H1 (cell line): Measurements from ENCODE around the gene CCDC141. TPM values are rescaled to one million over a fixed set of nuclear protein-coding genes. Genes with fewer than 3 reads are reported as not detected.

Experiments used
- CTCF ChIA-PET: fragments of 300-600 bp; sonication (Branson Sonifier 250); formaldehyde crosslinking; loops from one replicate; lab custom pipeline; 2021; ENCODE audit not compliant: partially characterized antibody; lab: Charles Lee
- POLR2A ChIA-PET: fragments of 300-600 bp; sonication (Branson Sonifier 250); formaldehyde crosslinking; loops from one replicate; lab custom pipeline; 2021; ENCODE audit warnings: inconsistent platforms; ENCODE audit not compliant: partially characterized antibody; lab: Charles Lee
- DNase-seq, 2 experiments: peaks; one replicate each; pipeline versions ENCODE4 v3.0.0 to v3.0.0-alpha.2; 2010 to 2022; ENCODE audit warnings: low spot score in 2 of 2, low read depth in 1 of 2, mixed read lengths in 1 of 2
- FAIRE-seq: peaks from 2 replicates; lab custom pipeline; 2011; peaks lifted over from hg19 to GRCh38; lab: Jason Lieb, UNC
- H2AFZ ChIP-seq: 2 replicates; pipeline ENCODE4 v1.8.1; 2012; ENCODE audit warnings: low read length, inconsistent platforms
- H2AK5ac ChIP-seq: 2 replicates; pipeline ENCODE4 v1.6.1; 2013; ENCODE audit warnings: low read depth, low read length
- H2BK120ac ChIP-seq: replicated peaks from 2 replicates; pipeline ENCODE3; 2013; ENCODE audit warnings: low read depth, low read length, inconsistent platforms
- H2BK12ac ChIP-seq: 2 replicates; pipeline ENCODE4 v1.6.1; 2013; ENCODE audit warnings: low read depth, low read length
- H2BK15ac ChIP-seq: 2 replicates; pipeline ENCODE4 v1.6.1; 2013; ENCODE audit warnings: low read length
- H2BK20ac ChIP-seq: 2 replicates; pipeline ENCODE4 v1.6.1; 2013; ENCODE audit warnings: low read length
- H2BK5ac ChIP-seq: 2 replicates; pipeline ENCODE4 v1.6.1; 2013; ENCODE audit warnings: low read depth, low read length
- H3K14ac ChIP-seq: 2 replicates; pipeline ENCODE4 v1.6.1; 2013; ENCODE audit warnings: inconsistent platforms; ENCODE audit not compliant: insufficient read length
- H3K18ac ChIP-seq: 2 replicates; pipeline ENCODE4 v1.6.1; 2013; ENCODE audit warnings: low read length; ENCODE audit errors: extremely low read depth
- H3K23ac ChIP-seq: 2 replicates; pipeline ENCODE4 v1.6.1; 2013; ENCODE audit warnings: inconsistent platforms; ENCODE audit not compliant: insufficient read length
- H3K23me2 ChIP-seq: 2 replicates; pipeline ENCODE4 v1.6.1; 2013; ENCODE audit warnings: low read depth, low read length
- H3K27ac ChIP-seq: 2 replicates; pipeline ENCODE4 v1.6.1; 2011; ENCODE audit warnings: low read depth, low read length, inconsistent platforms
- H3K27me3 ChIP-seq, 4 experiments: replicated peaks in 1 of 4; 1 replicate in 1 of 4; 2 replicates in 3 of 4; pipeline versions ENCODE4 v1.6.1 to v1.8.1; 2011 to 2013; ENCODE audit warnings: low read length in 3 of 4, mild to moderate bottlenecking in 3 of 4, inconsistent platforms in 2 of 4, mixed read lengths in 2 of 4, moderate library complexity in 1 of 4; ENCODE audit not compliant: control insufficient read depth in 3 of 4, insufficient read depth in 3 of 4; ENCODE audit errors: extremely low read depth in 1 of 4
- H3K36me3 ChIP-seq, 4 experiments: 2 replicates each; pipeline versions ENCODE4 v1.6.1 to v1.8.1; 2011 to 2013; ENCODE audit warnings: mild to moderate bottlenecking in 4 of 4, low read length in 3 of 4, moderate library complexity in 2 of 4, control low read depth in 1 of 4, inconsistent platforms in 1 of 4; ENCODE audit not compliant: insufficient read depth in 4 of 4, control insufficient read depth in 2 of 4
- H3K4ac ChIP-seq: replicated peaks from 2 replicates; pipeline ENCODE3; 2013; ENCODE audit warnings: low read length, low read depth, mixed read lengths, inconsistent platforms; ENCODE audit not compliant: insufficient read length
- H3K4me1 ChIP-seq, 4 experiments: replicated peaks in 1 of 4; 1 replicate in 1 of 4; 2 replicates in 3 of 4; pipeline versions ENCODE4 v1.6.1 to v1.8.1; 2011 to 2013; ENCODE audit warnings: low read length in 3 of 4, inconsistent platforms in 2 of 4, mixed read lengths in 1 of 4; ENCODE audit not compliant: insufficient read depth in 4 of 4, control insufficient read depth in 3 of 4
- H3K4me2 ChIP-seq, 2 experiments: 2 replicates each; pipeline versions ENCODE4 v1.6.1 to v1.8.1; 2011 to 2013; ENCODE audit warnings: low read depth in 2 of 2, low read length in 2 of 2, control low read depth in 1 of 2, inconsistent platforms in 1 of 2, mild to moderate bottlenecking in 1 of 2; ENCODE audit not compliant: insufficient read depth in 1 of 2
- H3K4me3 ChIP-seq, 4 experiments: fragments of 200-600, 300-600 bp in 1 of 4; sonication (generic), shearing (Covaris generic), sonication (Bioruptor Twin) in 1 of 4; 2 replicates each; pipeline versions ENCODE4 v1.5.1 to v1.8.1; 2011 to 2016; ENCODE audit warnings: low read length in 4 of 4, low read depth in 3 of 4, control low read depth in 2 of 4, inconsistent platforms in 2 of 4, mild to moderate bottlenecking in 2 of 4, mixed read lengths in 1 of 4, moderate library complexity in 1 of 4; ENCODE audit not compliant: insufficient read depth in 2 of 4; ENCODE audit errors: extremely low read depth in 1 of 4
- H3K56ac ChIP-seq: replicated peaks from 2 replicates; pipeline ENCODE3; 2013; ENCODE audit warnings: low read depth, mild to moderate bottlenecking, mixed read lengths, low read length, inconsistent platforms; ENCODE audit not compliant: insufficient read length
- H3K79me1 ChIP-seq: 2 replicates; pipeline ENCODE4 v1.6.1; 2013; ENCODE audit warnings: low read depth, low read length, control low read depth
- H3K79me2 ChIP-seq, 2 experiments: 2 replicates each; pipeline versions ENCODE4 v1.6.1 to v1.8.1; 2012 to 2013; ENCODE audit warnings: low read length in 2 of 2, mild to moderate bottlenecking in 2 of 2, inconsistent platforms in 1 of 2; ENCODE audit not compliant: insufficient read depth in 2 of 2, control insufficient read depth in 1 of 2
- H3K9ac ChIP-seq, 4 experiments: replicated peaks in 1 of 4; 1 replicate in 1 of 4; 2 replicates in 3 of 4; pipeline versions ENCODE4 v1.6.1 to v1.8.1; 2011 to 2013; ENCODE audit warnings: low read depth in 3 of 4, low read length in 3 of 4, control low read depth in 2 of 4, mild to moderate bottlenecking in 2 of 4, moderate library complexity in 2 of 4, inconsistent platforms in 1 of 4; ENCODE audit errors: extremely low read depth in 1 of 4
- H3K9me3 ChIP-seq, 2 experiments: 2 replicates each; pipeline versions ENCODE4 v1.6.1 to v1.8.1; 2012 to 2013; ENCODE audit warnings: mild to moderate bottlenecking in 2 of 2, moderate library complexity in 2 of 2, control low read depth in 1 of 2, inconsistent platforms in 1 of 2, low read depth in 1 of 2, low read length in 1 of 2, mixed read lengths in 1 of 2; ENCODE audit not compliant: insufficient read depth in 2 of 2
- H4K20me1 ChIP-seq, 2 experiments: replicated peaks in 1 of 2; 2 replicates each; pipeline versions ENCODE3 to v1.8.1; 2011 to 2013; ENCODE audit warnings: inconsistent platforms in 2 of 2, low read length in 2 of 2, mild to moderate bottlenecking in 1 of 2; ENCODE audit not compliant: insufficient read depth in 2 of 2, control insufficient read depth in 1 of 2
- H4K5ac ChIP-seq: 2 replicates; pipeline ENCODE4 v1.6.1; 2013; ENCODE audit warnings: low read length, low read depth, mixed read lengths, inconsistent platforms; ENCODE audit not compliant: insufficient read length
- H4K8ac ChIP-seq: 2 replicates; pipeline ENCODE4 v1.8.0; 2013; ENCODE audit warnings: mild to moderate bottlenecking, moderate library complexity, low read length, inconsistent platforms; ENCODE audit not compliant: insufficient read depth; ENCODE audit errors: extremely low read depth
- H4K91ac ChIP-seq: replicated peaks from 2 replicates; pipeline ENCODE3; 2013; ENCODE audit warnings: low read length, mixed read lengths, inconsistent platforms; ENCODE audit not compliant: insufficient read length
- ATF2 ChIP-seq: IDR thresholded peaks from 2 replicates; pipeline ENCODE4 v1.6.1; 2012; ENCODE audit warnings: low read length, inconsistent platforms
- BRCA1 ChIP-seq: IDR thresholded peaks from 2 replicates; pipeline ENCODE4 v1.6.1; 2012; ENCODE audit warnings: low read depth, low read length, improper control_type of control experiment
- EP300 ChIP-seq, 2 experiments: IDR thresholded peaks; 1 replicate in 1 of 2; 2 replicates in 1 of 2; pipeline ENCODE4 v1.6.1; 2011 to 2012; ENCODE audit warnings: low read depth in 2 of 2, low read length in 2 of 2, mild to moderate bottlenecking in 2 of 2, borderline replicate concordance in 1 of 2, inconsistent platforms in 1 of 2, moderate library complexity in 1 of 2
- EZH2 ChIP-seq: fragments of 200-600 bp; sonication (generic); IDR thresholded peaks from 2 replicates; pipeline ENCODE4 v1.7.1; 2012; ENCODE audit warnings: low read depth, mild to moderate bottlenecking, moderate library complexity, low read length, inconsistent platforms; ENCODE audit not compliant: severe bottlenecking
- HDAC6 ChIP-seq: IDR thresholded peaks from one replicate; pipeline ENCODE4 v1.7.1; 2012; ENCODE audit warnings: low read depth, mild to moderate bottlenecking, inconsistent platforms, low read length, moderate library complexity
- KDM4A ChIP-seq: IDR thresholded peaks from one replicate; pipeline ENCODE4 v1.7.1; 2012; ENCODE audit warnings: low read depth, mild to moderate bottlenecking, moderate library complexity, low read length, inconsistent platforms; ENCODE audit not compliant: severe bottlenecking
- SIN3A ChIP-seq, 2 experiments: IDR thresholded peaks in 1 of 2; conservative IDR thresholded peaks in 1 of 2; 2 replicates each; pipeline ENCODE4 v1.6.1; 2011 to 2012; ENCODE audit warnings: low read length in 2 of 2, improper control_type of control experiment in 1 of 2, low read depth in 1 of 2, mild to moderate bottlenecking in 1 of 2
- ZNF274 ChIP-seq: IDR thresholded peaks from 2 replicates; pipeline ENCODE4 v1.7.0; 2012; ENCODE audit warnings: low read length, borderline replicate concordance; ENCODE audit errors: extremely low read depth
- WGBS, 2 experiments: shearing (Covaris generic) in 1 of 2; methylation state at CpG; one replicate each; pipeline versions ENCODE4 v1.1.6 to v1.1.7; 2013 to 2015; ENCODE audit warnings: low lambda C conversion rate in 2 of 2, mixed read lengths in 2 of 2, inconsistent platforms in 1 of 2, low coverage in 1 of 2, missing lambda C conversion rate in 1 of 2; ENCODE audit not compliant: insufficient replicate concordance in 2 of 2, insufficient coverage in 1 of 2, insufficient read length in 1 of 2; ENCODE audit errors: extremely low coverage in 1 of 2, missing lambda C conversion rate in 1 of 2; 5-methylcytosine and 5-hydroxymethylcytosine counted together
- polyA plus RNA-seq, 7 experiments: library from polyadenylated mRNA; depleted of rRNA in 3 of 7; stranded (reverse) in 5 of 7; unstranded in 2 of 7; fragments of >200 nt in 5 of 7; fragments of 200-250 nt in 2 of 7; gene quantifications; 1 replicate in 5 of 7; 2 replicates in 1 of 7; 4 replicates in 1 of 7; pipeline versions ENCODE4 v1.2.1 to v1.2.3, GENCODE V29; 2011 to 2013; ENCODE audit warnings: missing spikeins in 2 of 7, mixed read lengths in 2 of 7
- total RNA-seq: library from RNA; stranded (reverse); fragmentation: NEBNext Ultra II Directional; extraction: Animal tissue kit (Norgen Biotek cat#: 25700); gene quantifications from 2 replicates; pipeline ENCODE4 v1.2.1, GENCODE V29; 2021
- TF ChIP-seq, protein P1 (sequence below): IDR thresholded peaks from 2 replicates; pipeline ENCODE4 v1.6.1; 2011; ENCODE audit warnings: low read length, improper control_type of control experiment

CCDC141 gene
- total and polyA plus RNA-seq, 2 of the 8 experiments (the other 6 are each of a cell fraction or from before 2014, with no cell fraction given) = 0.56 to 21.6 TPM

DNA sequence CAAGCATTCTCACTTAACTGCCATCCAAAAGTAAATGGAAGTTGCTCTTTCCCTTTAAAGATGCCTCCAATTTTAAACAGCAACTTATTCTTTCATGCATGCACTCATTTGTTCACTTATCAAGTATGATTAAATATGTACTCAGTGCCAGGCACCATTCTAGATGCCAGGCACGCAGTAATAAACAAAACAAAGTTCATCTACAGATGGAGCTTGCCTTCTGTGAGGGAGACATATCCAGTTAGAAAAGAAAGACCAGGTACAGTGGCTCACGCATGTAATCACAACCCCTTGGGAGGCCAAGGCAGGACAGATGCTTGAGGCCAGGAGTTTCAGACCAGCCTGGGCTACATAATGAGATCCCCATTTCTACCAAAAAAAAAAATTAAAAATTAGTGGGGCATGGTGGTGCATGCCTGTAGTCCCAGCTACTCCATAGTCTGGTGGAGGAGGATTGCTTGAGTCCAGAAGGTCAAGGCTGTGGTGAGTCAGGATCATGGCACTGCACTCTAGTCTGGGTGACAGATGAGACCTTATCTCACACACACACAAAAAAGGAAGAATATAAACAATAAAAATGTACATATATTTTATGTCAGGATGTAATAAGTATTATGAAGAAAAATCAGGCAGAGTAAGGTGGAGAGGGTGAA lies 19.2 kb upstream of the CCDC141 start:
- H3K79me1 ChIP-seq = no peaks in the 10 kb centered on the region
- DNase-seq = no peak
- H2BK120ac ChIP-seq = no peak overlapping the region
- no peak overlapping the region for H2AFZ ChIP-seq
- H3K36me3 ChIP-seq = no peaks in the 10 kb centered on the region
- H3K79me2 ChIP-seq = no peaks in the 10 kb centered on the region
- no peak overlapping the region for H4K91ac ChIP-seq
- ChIA-PET POLR2A (interaction anchor here (0.6 kb wide), 1 partner anchor 157 kb away, joined by 4 read pairs; no protein-coding TSS in a partner anchor), CTCF (interaction anchor here (0.6 kb wide), 2 partner anchors 265 to 658 kb away, joined by 3 to 4 read pairs; no protein-coding TSS in a partner anchor)
- no peak overlapping the region for H2BK20ac ChIP-seq
- H3K23ac ChIP-seq = no peak overlapping the region
- H3K27ac ChIP-seq = no peak overlapping the region
- no peak overlapping the region for H3K9ac ChIP-seq
- H2BK15ac ChIP-seq = no peak overlapping the region
- H2AK5ac ChIP-seq = no peak overlapping the region
- peaks cover 8 to 12% of the 10 kb centered on the region in 2 experiments; a peak in 3 of 4 replicates for H3K9me3 ChIP-seq
- H2BK5ac ChIP-seq = no peak overlapping the region
- no peak for FAIRE-seq
- H3K23me2 ChIP-seq = 0 out of 2 replicates have a peak, but pooled peaks cover 2% of the 10 kb centered on the region
- H3K4me3 ChIP-seq = no peak overlapping the region
- no peak overlapping the region for H3K14ac ChIP-seq
- 90% methylated on average over 2 of the region's 2 CpGs; no CpG with 5 or more reads in 1 of the 2 experiments for whole genome bisulfite sequencing, 2 experiments
- H3K4me1 ChIP-seq = no peaks in the 10 kb centered on the region
- H2BK12ac ChIP-seq = no peak overlapping the region
- H3K56ac ChIP-seq = no peak overlapping the region
- H4K8ac ChIP-seq = no peak overlapping the region
- no peaks in the 10 kb centered on the region for H3K27me3 ChIP-seq
- H3K4me2 ChIP-seq = no peak overlapping the region
- H3K18ac ChIP-seq = no peak overlapping the region
- no peaks in the 10 kb centered on the region for H4K20me1 ChIP-seq
- no peak overlapping the region for H4K5ac ChIP-seq
- no peak overlapping the region for H3K4ac ChIP-seq
- TF ChIP-seq EZH2 (no peak), KDM4A (no peak), ATF2 (no peak), SIN3A (conservative IDR thresholded peaks at IDR 0.05 in 1 of 2, IDR thresholded peaks at IDR 0.05 in 1 of 2; ENCODE audit: low read depth in 1 of 2, low read length in 2 of 2) (no peak), ZNF274 (no peak), HDAC6 (no peak), EP300 (IDR thresholded peaks at IDR 0.05; ENCODE audit: borderline replicate concordance in 1 of 2, low read depth in 2 of 2, low read length in 2 of 2) (no peak), BRCA1 (no peak)
- TF ChIP-seq, protein P1, sequence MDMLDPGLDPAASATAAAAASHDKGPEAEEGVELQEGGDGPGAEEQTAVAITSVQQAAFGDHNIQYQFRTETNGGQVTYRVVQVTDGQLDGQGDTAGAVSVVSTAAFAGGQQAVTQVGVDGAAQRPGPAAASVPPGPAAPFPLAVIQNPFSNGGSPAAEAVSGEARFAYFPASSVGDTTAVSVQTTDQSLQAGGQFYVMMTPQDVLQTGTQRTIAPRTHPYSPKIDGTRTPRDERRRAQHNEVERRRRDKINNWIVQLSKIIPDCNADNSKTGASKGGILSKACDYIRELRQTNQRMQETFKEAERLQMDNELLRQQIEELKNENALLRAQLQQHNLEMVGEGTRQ = no peak
